H1 (cell line): ENCODE data around the gene OR1K1. TPM values are rescaled to one million over a fixed set of nuclear protein-coding genes. Genes with fewer than 3 reads are reported as not detected.

Source experiments
- CTCF ChIA-PET: fragments of 300-600 bp; sonication (Branson Sonifier 250); formaldehyde crosslinking; loops from one replicate; lab custom pipeline; 2021; ENCODE audit not compliant: partially characterized antibody; lab: Charles Lee
- POLR2A ChIA-PET: fragments of 300-600 bp; sonication (Branson Sonifier 250); formaldehyde crosslinking; loops from one replicate; lab custom pipeline; 2021; ENCODE audit warnings: inconsistent platforms; ENCODE audit not compliant: partially characterized antibody; lab: Charles Lee
- DNase-seq, 2 experiments: peaks; one replicate each; pipeline versions ENCODE4 v3.0.0 to v3.0.0-alpha.2; 2010 to 2022; ENCODE audit warnings: low spot score in 2 of 2, low read depth in 1 of 2, mixed read lengths in 1 of 2
- FAIRE-seq: peaks from 2 replicates; lab custom pipeline; 2011; peaks lifted over from hg19 to GRCh38; lab: Jason Lieb, UNC
- H2AFZ ChIP-seq: 2 replicates; pipeline ENCODE4 v1.8.1; 2012; ENCODE audit warnings: low read length, inconsistent platforms
- H2AK5ac ChIP-seq: 2 replicates; pipeline ENCODE4 v1.6.1; 2013; ENCODE audit warnings: low read depth, low read length
- H2BK120ac ChIP-seq: replicated peaks from 2 replicates; pipeline ENCODE3; 2013; ENCODE audit warnings: low read depth, low read length, inconsistent platforms
- H2BK12ac ChIP-seq: 2 replicates; pipeline ENCODE4 v1.6.1; 2013; ENCODE audit warnings: low read depth, low read length
- H2BK15ac ChIP-seq: 2 replicates; pipeline ENCODE4 v1.6.1; 2013; ENCODE audit warnings: low read length
- H2BK20ac ChIP-seq: 2 replicates; pipeline ENCODE4 v1.6.1; 2013; ENCODE audit warnings: low read length
- H2BK5ac ChIP-seq: 2 replicates; pipeline ENCODE4 v1.6.1; 2013; ENCODE audit warnings: low read depth, low read length
- H3K14ac ChIP-seq: 2 replicates; pipeline ENCODE4 v1.6.1; 2013; ENCODE audit warnings: inconsistent platforms; ENCODE audit not compliant: insufficient read length
- H3K18ac ChIP-seq: 2 replicates; pipeline ENCODE4 v1.6.1; 2013; ENCODE audit warnings: low read length; ENCODE audit errors: extremely low read depth
- H3K23ac ChIP-seq: 2 replicates; pipeline ENCODE4 v1.6.1; 2013; ENCODE audit warnings: inconsistent platforms; ENCODE audit not compliant: insufficient read length
- H3K23me2 ChIP-seq: 2 replicates; pipeline ENCODE4 v1.6.1; 2013; ENCODE audit warnings: low read depth, low read length
- H3K27ac ChIP-seq: 2 replicates; pipeline ENCODE4 v1.6.1; 2011; ENCODE audit warnings: low read depth, low read length, inconsistent platforms
- H3K27me3 ChIP-seq, 4 experiments: replicated peaks in 1 of 4; 1 replicate in 1 of 4; 2 replicates in 3 of 4; pipeline versions ENCODE4 v1.6.1 to v1.8.1; 2011 to 2013; ENCODE audit warnings: low read length in 3 of 4, mild to moderate bottlenecking in 3 of 4, inconsistent platforms in 2 of 4, mixed read lengths in 2 of 4, moderate library complexity in 1 of 4; ENCODE audit not compliant: control insufficient read depth in 3 of 4, insufficient read depth in 3 of 4; ENCODE audit errors: extremely low read depth in 1 of 4
- H3K36me3 ChIP-seq, 4 experiments: 2 replicates each; pipeline versions ENCODE4 v1.6.1 to v1.8.1; 2011 to 2013; ENCODE audit warnings: mild to moderate bottlenecking in 4 of 4, low read length in 3 of 4, moderate library complexity in 2 of 4, control low read depth in 1 of 4, inconsistent platforms in 1 of 4; ENCODE audit not compliant: insufficient read depth in 4 of 4, control insufficient read depth in 2 of 4
- H3K4ac ChIP-seq: replicated peaks from 2 replicates; pipeline ENCODE3; 2013; ENCODE audit warnings: low read length, low read depth, mixed read lengths, inconsistent platforms; ENCODE audit not compliant: insufficient read length
- H3K4me1 ChIP-seq, 4 experiments: replicated peaks in 1 of 4; 1 replicate in 1 of 4; 2 replicates in 3 of 4; pipeline versions ENCODE4 v1.6.1 to v1.8.1; 2011 to 2013; ENCODE audit warnings: low read length in 3 of 4, inconsistent platforms in 2 of 4, mixed read lengths in 1 of 4; ENCODE audit not compliant: insufficient read depth in 4 of 4, control insufficient read depth in 3 of 4
- H3K4me2 ChIP-seq, 2 experiments: 2 replicates each; pipeline versions ENCODE4 v1.6.1 to v1.8.1; 2011 to 2013; ENCODE audit warnings: low read depth in 2 of 2, low read length in 2 of 2, control low read depth in 1 of 2, inconsistent platforms in 1 of 2, mild to moderate bottlenecking in 1 of 2; ENCODE audit not compliant: insufficient read depth in 1 of 2
- H3K4me3 ChIP-seq, 4 experiments: fragments of 200-600, 300-600 bp in 1 of 4; sonication (generic), shearing (Covaris generic), sonication (Bioruptor Twin) in 1 of 4; 2 replicates each; pipeline versions ENCODE4 v1.5.1 to v1.8.1; 2011 to 2016; ENCODE audit warnings: low read length in 4 of 4, low read depth in 3 of 4, control low read depth in 2 of 4, inconsistent platforms in 2 of 4, mild to moderate bottlenecking in 2 of 4, mixed read lengths in 1 of 4, moderate library complexity in 1 of 4; ENCODE audit not compliant: insufficient read depth in 2 of 4; ENCODE audit errors: extremely low read depth in 1 of 4
- H3K56ac ChIP-seq: replicated peaks from 2 replicates; pipeline ENCODE3; 2013; ENCODE audit warnings: low read depth, mild to moderate bottlenecking, mixed read lengths, low read length, inconsistent platforms; ENCODE audit not compliant: insufficient read length
- H3K79me1 ChIP-seq: 2 replicates; pipeline ENCODE4 v1.6.1; 2013; ENCODE audit warnings: low read depth, low read length, control low read depth
- H3K79me2 ChIP-seq, 2 experiments: 2 replicates each; pipeline versions ENCODE4 v1.6.1 to v1.8.1; 2012 to 2013; ENCODE audit warnings: low read length in 2 of 2, mild to moderate bottlenecking in 2 of 2, inconsistent platforms in 1 of 2; ENCODE audit not compliant: insufficient read depth in 2 of 2, control insufficient read depth in 1 of 2
- H3K9ac ChIP-seq, 4 experiments: replicated peaks in 1 of 4; 1 replicate in 1 of 4; 2 replicates in 3 of 4; pipeline versions ENCODE4 v1.6.1 to v1.8.1; 2011 to 2013; ENCODE audit warnings: low read depth in 3 of 4, low read length in 3 of 4, control low read depth in 2 of 4, mild to moderate bottlenecking in 2 of 4, moderate library complexity in 2 of 4, inconsistent platforms in 1 of 4; ENCODE audit errors: extremely low read depth in 1 of 4
- H3K9me3 ChIP-seq, 2 experiments: 2 replicates each; pipeline versions ENCODE4 v1.6.1 to v1.8.1; 2012 to 2013; ENCODE audit warnings: mild to moderate bottlenecking in 2 of 2, moderate library complexity in 2 of 2, control low read depth in 1 of 2, inconsistent platforms in 1 of 2, low read depth in 1 of 2, low read length in 1 of 2, mixed read lengths in 1 of 2; ENCODE audit not compliant: insufficient read depth in 2 of 2
- H4K20me1 ChIP-seq, 2 experiments: replicated peaks in 1 of 2; 2 replicates each; pipeline versions ENCODE3 to v1.8.1; 2011 to 2013; ENCODE audit warnings: inconsistent platforms in 2 of 2, low read length in 2 of 2, mild to moderate bottlenecking in 1 of 2; ENCODE audit not compliant: insufficient read depth in 2 of 2, control insufficient read depth in 1 of 2
- H4K5ac ChIP-seq: 2 replicates; pipeline ENCODE4 v1.6.1; 2013; ENCODE audit warnings: low read length, low read depth, mixed read lengths, inconsistent platforms; ENCODE audit not compliant: insufficient read length
- H4K8ac ChIP-seq: 2 replicates; pipeline ENCODE4 v1.8.0; 2013; ENCODE audit warnings: mild to moderate bottlenecking, moderate library complexity, low read length, inconsistent platforms; ENCODE audit not compliant: insufficient read depth; ENCODE audit errors: extremely low read depth
- H4K91ac ChIP-seq: replicated peaks from 2 replicates; pipeline ENCODE3; 2013; ENCODE audit warnings: low read length, mixed read lengths, inconsistent platforms; ENCODE audit not compliant: insufficient read length
- CEBPB ChIP-seq: IDR thresholded peaks from 2 replicates; pipeline ENCODE4 v1.6.1; 2012; ENCODE audit warnings: low read depth, low read length
- CHD1 ChIP-seq: IDR thresholded peaks from 2 replicates; pipeline ENCODE4 v1.6.1; 2012; ENCODE audit warnings: low read depth, low read length, improper control_type of control experiment
- CTBP2 ChIP-seq: IDR thresholded peaks from 2 replicates; pipeline ENCODE4 v1.7.0; 2011; ENCODE audit warnings: borderline replicate concordance, mild to moderate bottlenecking, moderate library complexity, mixed read lengths, low read length; ENCODE audit not compliant: insufficient read depth, insufficient read length
- JUN ChIP-seq: IDR thresholded peaks from 2 replicates; pipeline ENCODE4 v1.6.1; 2011; ENCODE audit warnings: low read depth, mild to moderate bottlenecking, improper control_type of control experiment, low read length
- POLR2A ChIP-seq, 2 experiments: IDR thresholded peaks; 1 replicate in 1 of 2; 2 replicates in 1 of 2; pipeline ENCODE4 v1.6.1; 2011; ENCODE audit warnings: low read depth in 2 of 2, low read length in 2 of 2, mild to moderate bottlenecking in 2 of 2; ENCODE audit errors: control extremely low read depth in 1 of 2
- SIRT6 ChIP-seq: IDR thresholded peaks from one replicate; pipeline ENCODE4 v1.7.1; 2012; ENCODE audit warnings: low read length, inconsistent platforms
- SRF ChIP-seq: IDR thresholded peaks from 2 replicates; pipeline ENCODE4 v1.6.1; 2011; ENCODE audit warnings: mild to moderate bottlenecking, low read depth, low read length, moderate library complexity
- WGBS, 2 experiments: shearing (Covaris generic) in 1 of 2; methylation state at CpG; one replicate each; pipeline versions ENCODE4 v1.1.6 to v1.1.7; 2013 to 2015; ENCODE audit warnings: low lambda C conversion rate in 2 of 2, mixed read lengths in 2 of 2, inconsistent platforms in 1 of 2, low coverage in 1 of 2, missing lambda C conversion rate in 1 of 2; ENCODE audit not compliant: insufficient replicate concordance in 2 of 2, insufficient coverage in 1 of 2, insufficient read length in 1 of 2; ENCODE audit errors: extremely low coverage in 1 of 2, missing lambda C conversion rate in 1 of 2; 5-methylcytosine and 5-hydroxymethylcytosine counted together
- long read RNA-seq, 2 experiments: library from RNA in 1 of 2; library from capped mRNA in 1 of 2; stranded (forward); transcript quantifications; one replicate each; pipeline ENCODE4 v2.0.0, GENCODE V29; 2021; ENCODE audit warnings: inconsistent platforms in 1 of 2
- polyA minus RNA-seq, 3 experiments: library from RNA; depleted of rRNA, polyadenylated mRNA; stranded (reverse); fragments of >200 nt; gene quantifications; 1 replicate in 2 of 3; 2 replicates in 1 of 3; pipeline ENCODE4 v1.2.3, GENCODE V29; 2011
- polyA plus RNA-seq, 7 experiments: library from polyadenylated mRNA; depleted of rRNA in 3 of 7; stranded (reverse) in 5 of 7; unstranded in 2 of 7; fragments of >200 nt in 5 of 7; fragments of 200-250 nt in 2 of 7; gene quantifications; 1 replicate in 5 of 7; 2 replicates in 1 of 7; 4 replicates in 1 of 7; pipeline versions ENCODE4 v1.2.1 to v1.2.3, GENCODE V29; 2011 to 2013; ENCODE audit warnings: missing spikeins in 2 of 7, mixed read lengths in 2 of 7
- total RNA-seq: library from RNA; stranded (reverse); fragmentation: NEBNext Ultra II Directional; extraction: Animal tissue kit (Norgen Biotek cat#: 25700); gene quantifications from 2 replicates; pipeline ENCODE4 v1.2.1, GENCODE V29; 2021

Gene OR1K1, protein sequence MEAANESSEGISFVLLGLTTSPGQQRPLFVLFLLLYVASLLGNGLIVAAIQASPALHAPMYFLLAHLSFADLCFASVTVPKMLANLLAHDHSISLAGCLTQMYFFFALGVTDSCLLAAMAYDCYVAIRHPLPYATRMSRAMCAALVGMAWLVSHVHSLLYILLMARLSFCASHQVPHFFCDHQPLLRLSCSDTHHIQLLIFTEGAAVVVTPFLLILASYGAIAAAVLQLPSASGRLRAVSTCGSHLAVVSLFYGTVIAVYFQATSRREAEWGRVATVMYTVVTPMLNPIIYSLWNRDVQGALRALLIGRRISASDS
- total RNA-seq (not detected in 2 replicates), polyA plus RNA-seq (2011; rRNA removed) (not detected in 2 replicates), polyA minus RNA-seq (2011; rRNA and poly(A)+ RNA removed) (not detected in 2 replicates)
- not detected for polyA plus RNA-seq (2011; cell fraction: cytosol; rRNA removed)
- polyA plus RNA-seq (2011; cell fraction: nucleus; rRNA removed) = not detected
- not detected in 4 replicates for polyA plus RNA-seq (2012, experiment 1 of 2)
- not detected for polyA plus RNA-seq (2012, experiment 2 of 2)
- not detected for polyA plus RNA-seq (2013, experiment 1 of 2)
- polyA plus RNA-seq (2013, experiment 2 of 2) = not detected
- polyA minus RNA-seq (2011; cell fraction: cytosol; rRNA and poly(A)+ RNA removed) = not detected
- polyA minus RNA-seq (2011; cell fraction: nucleus; rRNA and poly(A)+ RNA removed) = not detected
- long read RNA-seq, experiment 1 = 0 reads
- long read RNA-seq, experiment 2 = 0 reads

DNA sequence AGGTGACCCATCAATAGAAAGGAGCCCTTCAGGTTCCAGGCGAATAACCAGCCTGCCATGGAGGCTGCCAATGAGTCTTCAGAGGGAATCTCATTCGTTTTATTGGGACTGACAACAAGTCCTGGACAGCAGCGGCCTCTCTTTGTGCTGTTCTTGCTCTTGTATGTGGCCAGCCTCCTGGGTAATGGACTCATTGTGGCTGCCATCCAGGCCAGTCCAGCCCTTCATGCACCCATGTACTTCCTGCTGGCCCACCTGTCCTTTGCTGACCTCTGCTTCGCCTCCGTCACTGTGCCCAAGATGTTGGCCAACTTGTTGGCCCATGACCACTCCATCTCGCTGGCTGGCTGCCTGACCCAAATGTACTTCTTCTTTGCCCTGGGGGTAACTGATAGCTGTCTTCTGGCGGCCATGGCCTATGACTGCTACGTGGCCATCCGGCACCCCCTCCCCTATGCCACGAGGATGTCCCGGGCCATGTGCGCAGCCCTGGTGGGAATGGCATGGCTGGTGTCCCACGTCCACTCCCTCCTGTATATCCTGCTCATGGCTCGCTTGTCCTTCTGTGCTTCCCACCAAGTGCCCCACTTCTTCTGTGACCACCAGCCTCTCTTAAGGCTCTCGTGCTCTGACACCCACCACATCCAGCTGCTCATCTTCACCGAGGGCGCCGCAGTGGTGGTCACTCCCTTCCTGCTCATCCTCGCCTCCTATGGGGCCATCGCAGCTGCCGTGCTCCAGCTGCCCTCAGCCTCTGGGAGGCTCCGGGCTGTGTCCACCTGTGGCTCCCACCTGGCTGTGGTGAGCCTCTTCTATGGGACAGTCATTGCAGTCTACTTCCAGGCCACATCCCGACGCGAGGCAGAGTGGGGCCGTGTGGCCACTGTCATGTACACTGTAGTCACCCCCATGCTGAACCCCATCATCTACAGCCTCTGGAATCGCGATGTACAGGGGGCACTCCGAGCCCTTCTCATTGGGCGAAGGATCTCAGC, at the start of gene OR1K1:
Gene OR1K1 (plus strand): TSS at position 58 of the 995 bp plus-strand sequence. CDS start 0 bp downstream, at position 58.
- no peaks in the 10 kb centered on the region for H3K79me2 ChIP-seq
- ChIA-PET POLR2A (no interaction called here), CTCF (no interaction called here)
- no peak for TF ChIP-seq SIRT6
- no peak for TF ChIP-seq JUN
- TF ChIP-seq CHD1 = no peak
- no peak for TF ChIP-seq CEBPB
- TF ChIP-seq CTBP2 = no peak
- TF ChIP-seq POLR2A (IDR thresholded peaks at IDR 0.05; ENCODE audit: control extremely low read depth in 1 of 2, low read depth in 2 of 2, low read length in 2 of 2) = no peak
- no peak for TF ChIP-seq SRF

More for the DNA sequence above, at the start of gene OR1K1:
- peaks cover 52 to 53% of the 10 kb centered on the region in 2 experiments for H3K9me3 ChIP-seq
- H3K56ac ChIP-seq = no peak within 1 kb of the TSS
- H3K27me3 ChIP-seq = no peaks in the 10 kb centered on the region
- no peak within 1 kb of the TSS for H4K5ac ChIP-seq
- no peak within 1 kb of the TSS for H2AK5ac ChIP-seq
- H3K36me3 ChIP-seq = no peaks in the 10 kb centered on the region
- H3K23me2 ChIP-seq = no peaks in the 10 kb centered on the region
- H2BK5ac ChIP-seq = no peak within 1 kb of the TSS
- no peaks in the 10 kb centered on the region for H4K20me1 ChIP-seq
- no peaks in the 10 kb centered on the region for H3K4me1 ChIP-seq
- no peak within 1 kb of the TSS for H3K4me2 ChIP-seq
- no peak within 1 kb of the TSS for H4K91ac ChIP-seq
- H3K4ac ChIP-seq = no peak within 1 kb of the TSS
- no peak within 1 kb of the TSS for H3K14ac ChIP-seq
- H2BK120ac ChIP-seq = no peak within 1 kb of the TSS
- no peak within 1 kb of the TSS for H2AFZ ChIP-seq
- DNase-seq (no peak), FAIRE-seq (no peak)
- no peak within 1 kb of the TSS for H3K4me3 ChIP-seq
- no peak within 1 kb of the TSS for H3K27ac ChIP-seq
- WGBS, 2 experiments = 91% methylated on average over 30 of the region's 30 CpGs; no CpG with 5 or more reads in 1 of the 2 experiments
- H4K8ac ChIP-seq = no peak within 1 kb of the TSS; the same call in 1 of the 2 replicates
- H2BK20ac ChIP-seq = no peak within 1 kb of the TSS
- no peak within 1 kb of the TSS for H3K9ac ChIP-seq
- H2BK12ac ChIP-seq = no peak within 1 kb of the TSS
- no peak within 1 kb of the TSS for H3K23ac ChIP-seq
- no peaks in the 10 kb centered on the region for H3K79me1 ChIP-seq
- H2BK15ac ChIP-seq = no peak within 1 kb of the TSS
- no peak within 1 kb of the TSS for H3K18ac ChIP-seq
